NCI-H510A (cell line): ENCODE data around the gene ADAMTS17.
"Not testable (repeated sequence)": the region's sequence is repeated elsewhere in the genome, so short reads cannot be mapped to it uniquely, and the experiment has no call there.

Experiments
- DNase-seq: peaks from one replicate; lab custom pipeline; 2025; lab: John Stamatoyannopoulos, UW

ADAMTS17 gene

GRCh38 chr15:99992611-99993231 lies 349.1 kb downstream of the ADAMTS17 start:
- no peak for DNase-seq

GRCh38 chr15:99989095-99989494 lies 352.7 kb downstream of the ADAMTS17 start:
- no peak for DNase-seq

GRCh38 chr15:99987701-99988100 lies 354.1 kb downstream of the ADAMTS17 start:
- DNase-seq, result no peak

GRCh38 chr15:99987119-99987506 lies 354.7 kb downstream of the ADAMTS17 start:
- no peak for DNase-seq

GRCh38 chr15:99986297-99987118 lies 355.3 kb downstream of the ADAMTS17 start:
- no peak for DNase-seq

- DNase-seq, result no peak
These were observed 355.9 kb downstream of the ADAMTS17 start for GRCh38 chr15:99985878-99986277.

GRCh38 chr15:99984491-99985243 lies 357.1 kb downstream of the ADAMTS17 start:
- DNase-seq, result no peak

GRCh38 chr15:99983886-99984286 lies 357.9 kb downstream of the ADAMTS17 start:
- no peak for DNase-seq

GRCh38 chr15:99983171-99983885 lies 358.4 kb downstream of the ADAMTS17 start:
- no peak for DNase-seq

GRCh38 chr15:99982662-99983061 lies 359.1 kb downstream of the ADAMTS17 start:
- no peak for DNase-seq

- no peak for DNase-seq
These were observed 359.7 kb downstream of the ADAMTS17 start for GRCh38 chr15:99981839-99982658.

- no peak for DNase-seq
These were observed 360.6 kb downstream of the ADAMTS17 start for GRCh38 chr15:99981191-99981647.

- DNase-seq, result no peak
These were observed 361.0 kb downstream of the ADAMTS17 start for GRCh38 chr15:99980752-99981151.

GRCh38 chr15:99979886-99980285 lies 361.9 kb downstream of the ADAMTS17 start:
- DNase-seq, result not testable (repeated sequence)

- no peak for DNase-seq
These were observed 362.4 kb downstream of the ADAMTS17 start for GRCh38 chr15:99979371-99979770.

- DNase-seq, result no peak
These were observed 363.3 kb downstream of the ADAMTS17 start for GRCh38 chr15:99978426-99978825.

- no peak for DNase-seq
These were observed 363.8 kb downstream of the ADAMTS17 start for GRCh38 chr15:99977929-99978328.

- DNase-seq, result no peak
These were observed 364.9 kb downstream of the ADAMTS17 start for GRCh38 chr15:99976811-99977271.

GRCh38 chr15:99976000-99976399 lies 365.8 kb downstream of the ADAMTS17 start:
- DNase-seq, result no peak

GRCh38 chr15:99974246-99974645 lies 367.5 kb downstream of the ADAMTS17 start:
- no peak for DNase-seq

- DNase-seq, result no peak
These were observed 368.4 kb downstream of the ADAMTS17 start for GRCh38 chr15:99973351-99973750.
